ENCODE data around the gene ISM1.

- TF ChIP-seq CTCF (IDR thresholded peaks at IDR 0.05) (no peak), POLR2A (IDR thresholded peaks at IDR 0.05) (no peak), POLR2AphosphoS5 (IDR thresholded peaks at IDR 0.05) (no peak), EP300 (IDR thresholded peaks at IDR 0.05; ENCODE audit: low read depth) (no peak)
These were observed 73.4 kb downstream of the ISM1 start for GRCh38 chr20:13294522-13294921.

Data from transverse colon (tissue), 4 donors.